GM21576 (cell line): ENCODE measurements around the gene EFNA5.

ENCODE experiments used
- ATAC-seq: cut with Tn5 transposase; IDR thresholded peaks from one replicate; pipeline ENCODE4 v1.9.1; 2021; ENCODE audit warnings: mild to moderate bottlenecking, moderate library complexity; ENCODE audit not compliant: unreplicated experiment

Gene EFNA5

GRCh38 chr5:107572715-107573368 is 97.9 kb downstream of the EFNA5 start:
- ATAC-seq, result no peak

DNA sequence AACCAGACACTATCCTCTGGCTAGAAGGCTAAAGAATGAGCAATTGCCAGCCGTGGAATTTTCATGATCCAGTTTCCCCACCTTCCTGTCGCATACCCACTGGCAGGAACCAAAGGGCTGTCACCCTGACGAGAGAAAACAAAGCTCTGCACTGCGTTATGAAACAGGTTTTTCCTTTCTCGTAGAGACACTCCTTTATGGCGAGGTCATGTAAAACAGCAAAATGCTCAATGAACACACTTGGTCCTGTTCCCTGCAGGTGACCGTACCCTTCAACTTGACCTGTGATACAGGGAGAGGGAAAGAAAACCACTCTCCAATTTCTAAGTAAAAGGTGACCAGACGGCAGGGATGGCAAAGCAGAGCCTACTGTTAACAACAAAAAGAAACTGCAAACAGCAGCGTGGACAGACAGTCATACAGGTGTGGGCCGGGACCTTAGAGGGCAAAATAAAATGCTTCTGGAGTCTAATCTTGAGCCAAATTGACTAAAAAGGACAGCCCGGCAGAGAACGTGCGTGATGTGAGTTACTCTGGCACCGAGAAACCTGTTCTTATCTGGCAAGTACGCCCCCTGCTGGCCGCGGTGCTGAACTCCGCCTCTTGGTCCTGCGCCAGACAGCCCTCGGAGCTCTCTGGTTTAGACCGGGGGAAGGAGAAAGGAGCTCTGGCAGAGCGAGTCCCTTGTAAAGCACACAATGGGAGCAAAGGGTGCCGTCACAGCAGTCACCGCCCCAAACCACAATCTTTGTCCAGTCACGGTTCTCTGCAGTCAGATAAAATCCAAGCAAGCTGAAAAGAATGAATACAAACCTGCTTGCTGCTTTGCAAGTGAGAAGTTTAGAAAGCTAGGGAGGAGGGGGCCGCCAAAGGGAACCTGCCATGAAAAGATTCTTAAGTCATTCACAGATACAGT is 98.9 kb downstream of the EFNA5 start:
- peak; percentile 58 for ATAC-seq

DNA sequence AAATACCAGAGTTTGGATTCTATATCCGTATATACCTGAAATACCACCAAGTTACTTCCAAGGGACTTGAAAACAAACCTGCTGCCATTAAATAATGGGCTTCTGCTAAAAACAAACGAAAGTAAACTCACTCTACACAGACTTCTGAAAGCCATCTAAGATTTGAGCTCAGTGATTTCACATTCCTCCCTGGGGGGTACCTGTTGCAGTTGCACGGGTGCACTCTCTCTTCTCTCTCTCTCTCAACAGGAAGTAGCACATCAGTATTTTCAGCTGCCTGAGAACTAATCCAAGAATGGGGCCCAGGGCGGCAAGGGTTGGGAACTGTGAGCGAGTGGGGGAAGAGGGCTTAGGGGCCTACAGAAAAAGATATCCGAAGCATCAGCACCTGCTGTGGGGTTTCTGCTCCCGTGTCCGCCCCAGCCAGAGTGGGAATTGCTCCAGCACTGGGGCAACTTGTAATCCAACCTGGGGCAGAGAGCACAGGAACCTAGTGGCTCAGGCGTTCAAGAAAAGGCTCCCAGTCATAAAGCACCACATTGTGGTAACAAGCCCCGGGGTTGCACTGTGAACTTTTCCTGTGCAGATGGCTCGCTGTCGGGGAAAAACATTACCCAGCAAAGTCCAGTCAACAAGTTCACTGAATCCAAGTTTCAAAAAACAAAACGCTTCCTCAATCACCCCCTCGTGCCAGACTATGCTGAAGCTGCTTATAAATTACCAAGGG is 99.8 kb downstream of the EFNA5 start:
- ATAC-seq, result peak; percentile 87

- ATAC-seq, result no peak
Observed at GRCh38 chr5:107570181-107570580, 100.6 kb downstream of the EFNA5 start.

DNA sequence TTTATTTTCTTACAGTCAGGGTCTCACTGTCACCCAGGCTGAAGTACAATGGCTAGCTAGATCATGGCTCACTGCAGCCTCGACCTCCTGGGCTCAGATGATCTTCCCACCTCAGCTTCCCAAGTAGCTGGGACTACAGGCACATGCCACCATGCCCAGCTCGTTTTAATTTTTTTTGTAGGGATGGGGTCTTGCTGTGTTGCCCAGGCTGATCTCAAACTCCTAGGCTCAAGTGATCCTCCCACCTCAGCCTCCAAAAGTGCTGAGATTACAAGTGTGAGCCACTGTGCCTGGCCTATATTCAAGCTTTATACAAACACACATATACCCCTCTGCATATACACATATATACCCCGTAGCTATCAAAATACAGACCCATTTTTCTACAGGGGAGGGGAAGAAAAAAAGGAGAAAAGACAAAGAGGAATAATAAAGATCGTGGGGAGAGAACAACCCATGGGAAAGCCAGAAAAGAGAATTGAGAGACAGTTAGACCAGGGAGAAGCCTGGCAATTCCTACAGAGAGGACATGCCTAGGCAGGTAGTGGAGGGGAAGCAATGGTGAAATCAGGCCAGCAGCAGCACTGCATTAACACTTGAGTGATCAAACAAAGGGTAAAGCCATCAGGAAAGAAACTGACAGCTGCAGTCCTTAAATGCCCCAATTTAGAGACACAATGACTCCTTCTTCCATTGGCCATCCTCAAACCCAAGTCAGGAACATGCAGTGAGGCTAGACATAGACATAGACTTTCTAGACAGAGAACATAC is 102.7 kb downstream of the EFNA5 start:
- ATAC-seq, result no peak

- ATAC-seq, result no peak
Observed at GRCh38 chr5:107566986-107567385, 103.8 kb downstream of the EFNA5 start.

DNA sequence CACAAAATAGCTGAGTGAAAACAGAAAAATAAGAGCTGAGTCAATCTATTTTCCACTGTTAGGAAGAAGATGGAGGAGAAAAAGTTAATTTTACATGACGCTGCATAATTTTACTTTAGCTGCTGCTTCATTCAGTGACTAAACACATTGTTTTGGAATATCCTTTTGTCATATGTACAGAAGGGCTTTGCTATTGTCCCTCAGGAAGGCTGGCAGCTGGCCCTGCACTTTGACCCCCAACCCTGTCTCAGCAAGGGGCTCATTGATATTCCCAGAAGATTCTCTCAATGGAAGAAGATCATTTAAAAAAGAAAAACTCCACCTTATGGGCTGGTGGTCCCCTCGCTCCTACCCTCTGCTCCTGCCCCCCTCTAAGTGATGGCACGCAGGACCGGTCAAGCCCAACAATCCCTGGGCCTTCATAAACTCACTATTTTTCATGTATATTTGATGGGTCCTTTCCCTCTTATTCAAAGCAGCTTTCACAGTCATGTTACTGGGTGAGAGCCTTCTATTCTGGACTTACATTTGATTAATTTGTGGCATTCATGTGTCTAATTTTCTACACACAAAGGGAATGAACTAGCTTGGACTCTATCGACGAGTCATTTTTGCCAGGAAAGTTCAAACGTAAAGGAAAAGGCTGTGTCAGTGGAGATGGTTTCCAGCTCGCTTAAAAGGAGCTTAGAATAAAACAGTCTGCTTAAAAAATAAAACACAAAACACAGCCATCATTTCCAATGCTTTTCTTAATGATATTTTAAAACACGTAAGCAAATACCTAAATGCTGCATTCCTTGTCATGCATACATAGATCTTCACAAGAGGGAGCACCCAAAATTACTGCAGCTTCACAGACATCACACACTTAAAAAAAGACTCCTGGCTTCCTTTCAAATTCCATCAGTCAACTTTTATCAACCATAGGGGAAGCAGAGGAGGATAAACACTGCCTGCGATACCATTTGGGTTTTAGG is 104.7 kb downstream of the EFNA5 start:
- ATAC-seq, result no peak

DNA sequence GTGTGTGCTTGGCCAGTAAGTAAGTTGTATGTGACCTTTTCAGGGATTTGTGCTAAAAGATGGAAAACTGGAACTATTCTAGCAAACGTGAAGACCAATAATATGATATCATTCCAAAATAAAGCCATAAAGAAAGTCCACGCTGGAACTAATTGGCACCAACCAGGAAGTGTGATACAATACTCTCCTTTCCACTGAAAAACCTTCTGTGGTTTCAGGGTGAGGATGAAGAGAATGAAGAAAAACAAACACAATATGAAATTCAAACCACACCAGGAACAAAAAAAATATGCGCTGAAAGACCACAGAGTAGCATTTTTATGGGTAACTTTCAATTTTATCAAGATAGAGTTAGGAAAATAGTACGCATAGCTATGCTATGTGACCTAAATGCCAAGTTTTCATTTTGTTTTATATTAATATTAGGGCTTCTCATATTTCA is 105.8 kb downstream of the EFNA5 start:
- ATAC-seq, result no peak

- no peak for ATAC-seq
Observed at GRCh38 chr5:107563959-107564544, 106.7 kb downstream of the EFNA5 start.

- ATAC-seq, result no peak
Observed at GRCh38 chr5:107560377-107560776, 110.4 kb downstream of the EFNA5 start.

DNA sequence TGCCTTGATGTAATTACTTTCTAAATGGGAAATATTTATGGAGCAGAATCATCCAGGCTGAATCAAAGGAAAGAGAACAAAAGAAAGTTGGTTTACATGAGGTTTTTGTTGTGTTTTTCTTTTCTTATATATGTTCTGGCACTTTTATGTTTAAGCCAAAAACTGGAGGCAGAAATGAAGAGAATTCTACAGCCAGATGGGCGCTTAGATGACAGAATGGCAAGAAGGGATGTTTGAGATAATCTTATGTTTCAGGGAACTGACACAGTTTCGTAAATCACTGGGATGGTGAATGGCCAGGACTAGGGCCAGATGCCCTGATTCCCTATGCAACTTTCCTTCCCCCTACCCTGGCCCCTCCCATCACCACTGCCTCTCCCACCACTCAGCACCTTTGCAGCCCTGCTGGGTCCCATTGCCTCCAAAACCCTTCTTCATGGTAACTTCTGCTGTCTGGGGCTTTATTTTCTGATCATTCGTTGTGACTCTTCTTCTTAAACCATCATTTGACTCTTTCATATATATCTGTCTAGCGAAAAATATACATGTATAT is 111.8 kb downstream of the EFNA5 start:
- ATAC-seq, result no peak

DNA sequence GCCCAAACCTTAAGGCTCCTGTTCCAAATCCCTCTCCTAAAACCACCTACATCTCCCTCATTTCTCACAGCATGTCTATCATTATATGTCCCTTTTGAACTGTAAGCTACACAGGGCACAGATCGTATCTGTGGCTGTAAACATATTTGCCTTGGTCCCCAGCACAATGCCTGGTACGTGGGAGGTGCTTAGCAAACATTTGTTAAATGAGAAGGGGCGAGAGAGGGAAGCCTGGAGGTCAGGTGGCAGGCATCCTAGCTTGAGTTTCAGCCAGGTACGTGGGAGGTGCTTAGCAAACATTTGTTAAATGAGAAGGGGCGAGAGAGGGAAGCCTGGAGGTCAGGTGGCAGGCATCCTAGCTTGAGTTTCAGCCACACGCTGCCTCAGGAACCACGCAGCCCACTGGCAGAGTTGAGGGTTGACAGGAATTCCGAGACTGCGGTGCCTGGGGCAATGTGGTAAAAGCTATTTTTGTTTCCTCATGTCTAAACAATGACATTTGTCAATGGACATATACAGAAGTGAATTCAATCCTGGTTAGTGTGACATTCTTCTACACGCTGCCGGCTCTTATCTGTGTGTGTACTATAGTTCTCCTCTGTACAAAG is 113.6 kb downstream of the EFNA5 start:
- no peak for ATAC-seq

DNA sequence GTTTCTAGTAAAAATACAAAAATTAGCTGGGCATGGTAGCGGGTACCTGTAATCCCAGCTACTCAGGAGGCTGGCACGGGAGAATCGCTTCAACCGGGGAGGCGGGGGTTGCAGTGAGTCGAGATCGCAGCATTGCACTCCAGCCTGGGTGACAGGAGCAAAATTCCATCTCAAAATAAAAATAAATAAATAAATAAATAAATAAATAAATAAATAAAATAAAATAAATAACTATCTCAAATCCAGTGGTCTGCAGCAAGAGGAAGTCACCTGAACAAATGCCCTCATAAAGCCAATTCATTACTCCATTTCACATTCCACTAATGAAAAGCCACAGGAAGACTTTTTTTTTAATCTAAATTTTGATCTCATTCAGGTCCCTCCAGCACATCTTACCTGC is 114.2 kb downstream of the EFNA5 start:
- ATAC-seq, result no peak

DNA sequence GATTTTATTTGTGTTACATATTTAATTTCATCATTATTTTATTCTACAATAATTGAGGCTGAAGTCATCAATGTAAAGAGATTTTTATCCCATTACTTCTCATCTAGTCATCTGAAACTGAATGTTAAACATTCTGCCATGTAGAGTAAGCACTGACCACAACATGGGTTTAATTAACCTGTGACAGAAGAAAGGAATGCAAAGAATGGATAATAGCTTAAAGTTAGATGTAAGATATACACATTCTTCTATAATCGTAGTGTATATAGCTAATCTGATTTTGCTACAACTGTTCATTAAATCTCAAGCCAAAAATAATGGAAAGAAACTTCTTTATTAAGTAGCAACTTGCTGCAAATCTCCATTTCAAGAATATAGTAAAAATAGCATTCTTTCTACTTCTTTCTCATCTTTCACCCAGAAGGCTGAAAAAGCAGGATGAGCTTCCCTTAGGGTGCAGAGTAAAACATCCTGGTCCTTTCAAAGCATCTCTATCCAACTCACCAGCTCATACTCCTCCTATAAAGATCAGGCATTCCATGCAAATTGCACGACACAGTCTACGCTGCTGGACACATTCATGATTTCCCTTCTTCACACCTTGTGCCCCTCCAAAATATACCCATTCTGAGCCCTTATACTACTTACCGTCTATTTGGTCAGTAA is 115.2 kb downstream of the EFNA5 start:
- ATAC-seq, result no peak

- ATAC-seq, result no peak
Observed at GRCh38 chr5:107554776-107555424, 115.8 kb downstream of the EFNA5 start.

DNA sequence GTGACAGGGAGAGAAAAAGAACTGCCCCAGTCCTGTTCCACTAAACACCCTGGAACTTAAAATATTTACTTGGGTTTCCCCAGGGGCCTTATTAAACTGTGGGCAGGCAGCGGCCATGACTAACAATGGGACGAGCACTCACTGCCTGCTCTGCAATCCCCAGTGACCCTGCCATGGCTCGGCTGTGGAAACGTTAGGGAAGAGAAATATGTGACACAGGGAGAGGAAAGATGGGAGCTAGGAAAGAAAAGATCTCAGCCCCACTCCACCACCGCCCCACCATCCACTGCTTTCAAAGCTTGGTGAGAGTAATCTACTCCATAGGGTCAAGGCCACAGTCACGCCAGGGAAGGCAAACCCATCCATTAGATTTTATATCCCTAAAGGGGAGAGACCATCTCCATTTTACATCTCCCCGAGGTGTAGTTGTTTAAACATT is 117.6 kb downstream of the EFNA5 start:
- no peak for ATAC-seq

GRCh38 chr5:107551088-107551487 is 119.6 kb downstream of the EFNA5 start:
- ATAC-seq, result no peak
